ENCODE data around the gene AKAP12.

AKAP12 gene

DNA sequence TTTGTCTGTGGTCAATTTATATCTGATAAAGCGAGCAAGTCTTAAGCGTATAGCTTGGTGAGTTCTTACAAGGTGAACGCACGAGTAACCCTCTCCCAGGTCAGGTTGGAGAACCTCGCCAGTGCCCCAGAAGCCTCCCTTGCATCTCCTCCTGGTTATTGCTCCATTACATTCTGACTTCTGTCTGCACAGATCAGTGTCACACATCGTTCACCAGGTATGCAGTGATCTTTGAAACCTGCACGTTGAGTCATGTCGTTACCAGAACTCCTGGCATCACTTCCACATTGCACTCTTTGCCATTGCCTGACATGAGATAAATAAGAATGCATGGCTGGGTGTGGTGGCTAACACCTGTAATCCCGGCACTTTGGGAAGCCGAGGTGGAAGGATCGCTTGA, 44.2 kb downstream of the AKAP12 start:
- Histone ChIP-seq H3K4me3 (ENCODE audit: low read length, poor library complexity, severe bottlenecking) (no peak overlapping the region), H3K27me3 (ENCODE audit: insufficient read depth, low read length, poor library complexity, severe bottlenecking) (no peaks in the 10 kb centered on the region), H3K9me3 (ENCODE audit: insufficient read depth, low read depth, low read length) (no peaks in the 10 kb centered on the region), H3K9ac (ENCODE audit: low read depth, low read length, poor library complexity, severe bottlenecking) (no peak overlapping the region), H3K79me2 (ENCODE audit: insufficient read depth, low read length) (0 out of 2 replicates have a peak, but pooled peaks cover 4% of the 10 kb centered on the region), H3K9me2 (replicated peaks; ENCODE audit: low read depth, low read length) (no peaks in the 10 kb centered on the region), H3F3A (ENCODE audit: low read depth) (no peaks in the 10 kb centered on the region), H4K20me1 (ENCODE audit: insufficient read depth, low read length, poor library complexity, severe bottlenecking) (no peaks in the 10 kb centered on the region), H3K4me2 (ENCODE audit: low read depth, low read length, poor library complexity, severe bottlenecking) (no peak overlapping the region), H2AFZ (ENCODE audit: low read length) (no peak overlapping the region), H3K36me3 (ENCODE audit: insufficient read depth, low read length) (no peaks in the 10 kb centered on the region), H3K4me1 (ENCODE audit: insufficient read depth, low read length, poor library complexity, severe bottlenecking) (peaks cover 9% of the 10 kb centered on the region)
- TF ChIP-seq, protein P1, sequence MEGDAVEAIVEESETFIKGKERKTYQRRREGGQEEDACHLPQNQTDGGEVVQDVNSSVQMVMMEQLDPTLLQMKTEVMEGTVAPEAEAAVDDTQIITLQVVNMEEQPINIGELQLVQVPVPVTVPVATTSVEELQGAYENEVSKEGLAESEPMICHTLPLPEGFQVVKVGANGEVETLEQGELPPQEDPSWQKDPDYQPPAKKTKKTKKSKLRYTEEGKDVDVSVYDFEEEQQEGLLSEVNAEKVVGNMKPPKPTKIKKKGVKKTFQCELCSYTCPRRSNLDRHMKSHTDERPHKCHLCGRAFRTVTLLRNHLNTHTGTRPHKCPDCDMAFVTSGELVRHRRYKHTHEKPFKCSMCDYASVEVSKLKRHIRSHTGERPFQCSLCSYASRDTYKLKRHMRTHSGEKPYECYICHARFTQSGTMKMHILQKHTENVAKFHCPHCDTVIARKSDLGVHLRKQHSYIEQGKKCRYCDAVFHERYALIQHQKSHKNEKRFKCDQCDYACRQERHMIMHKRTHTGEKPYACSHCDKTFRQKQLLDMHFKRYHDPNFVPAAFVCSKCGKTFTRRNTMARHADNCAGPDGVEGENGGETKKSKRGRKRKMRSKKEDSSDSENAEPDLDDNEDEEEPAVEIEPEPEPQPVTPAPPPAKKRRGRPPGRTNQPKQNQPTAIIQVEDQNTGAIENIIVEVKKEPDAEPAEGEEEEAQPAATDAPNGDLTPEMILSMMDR (conservative IDR thresholded peaks at IDR 0.05; ENCODE audit: low read length), result no peak
- TF ChIP-seq EZH2phosphoT487 (IDR thresholded peaks at IDR 0.05; ENCODE audit: borderline replicate concordance), result no peak

DNA sequence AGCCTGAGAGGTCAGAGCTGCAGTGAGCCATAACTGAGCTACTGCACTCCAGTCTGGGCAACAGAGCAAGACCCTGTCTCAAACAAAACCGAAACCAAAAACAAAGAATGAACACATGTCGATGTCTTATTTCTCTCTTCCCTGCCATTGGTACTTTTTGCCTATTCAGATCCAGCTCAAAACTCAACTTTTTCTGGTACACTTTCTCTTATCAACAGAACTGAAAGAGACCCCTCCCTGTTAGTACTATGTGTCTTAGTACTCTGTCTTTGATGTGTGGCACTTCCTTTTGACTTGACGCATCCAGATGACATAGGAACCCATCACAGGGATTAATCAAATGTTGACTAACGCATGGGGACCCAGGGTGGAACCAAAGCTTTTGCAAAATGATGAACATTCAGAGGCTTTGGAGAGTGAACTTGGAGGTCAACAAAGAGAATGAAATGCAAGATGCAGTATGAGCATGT, 44.8 kb downstream of the AKAP12 start:
- 0 out of 2 replicates have a peak, but pooled peaks cover 4% of the 10 kb centered on the region for H3K79me2 ChIP-seq (ENCODE audit: insufficient read depth, low read length)
- H3K4me2 ChIP-seq (ENCODE audit: low read depth, low read length, poor library complexity, severe bottlenecking), result no peak overlapping the region

DNA sequence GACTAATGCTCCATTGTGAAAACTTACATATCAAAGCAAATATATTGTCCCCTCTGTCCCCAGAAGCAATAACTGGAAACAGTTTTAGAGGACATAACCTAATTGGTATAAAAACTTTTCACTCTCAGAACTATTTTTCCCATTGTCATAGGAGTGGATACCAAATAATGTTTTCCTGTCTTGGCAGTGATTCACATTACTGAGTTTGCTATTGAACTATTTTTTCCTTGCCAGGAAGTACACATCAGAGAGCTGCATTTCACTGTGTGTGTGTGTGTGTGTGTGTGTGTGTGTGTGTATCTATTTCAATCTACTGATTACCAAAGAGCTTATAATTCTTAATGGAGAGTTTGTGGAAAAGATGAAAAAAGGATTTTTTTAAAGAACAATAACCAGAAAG, 45.4 kb downstream of the AKAP12 start:
- no peaks in the 10 kb centered on the region for H3F3A ChIP-seq (ENCODE audit: low read depth)
- no peak overlapping the region for H3K9ac ChIP-seq (ENCODE audit: low read depth, low read length, poor library complexity, severe bottlenecking)
- 0 out of 2 replicates have a peak, but pooled peaks cover 4% of the 10 kb centered on the region for H3K79me2 ChIP-seq (ENCODE audit: insufficient read depth, low read length)
- TF ChIP-seq, protein P1 (conservative IDR thresholded peaks at IDR 0.05; ENCODE audit: low read length), result no peak
- TF ChIP-seq EZH2phosphoT487 (IDR thresholded peaks at IDR 0.05; ENCODE audit: borderline replicate concordance), result no peak
- H2AFZ ChIP-seq (ENCODE audit: low read length), result no peak overlapping the region
- H3K9me2 ChIP-seq (replicated peaks; ENCODE audit: low read depth, low read length), result no peaks in the 10 kb centered on the region
- H4K20me1 ChIP-seq (ENCODE audit: insufficient read depth, low read length, poor library complexity, severe bottlenecking), result peaks cover 3% of the 10 kb centered on the region
- no peaks in the 10 kb centered on the region for H3K27me3 ChIP-seq (ENCODE audit: insufficient read depth, low read length, poor library complexity, severe bottlenecking)
- peaks cover 20% of the 10 kb centered on the region for H3K4me1 ChIP-seq (ENCODE audit: insufficient read depth, low read length, poor library complexity, severe bottlenecking)
- no peak overlapping the region for H3K4me2 ChIP-seq (ENCODE audit: low read depth, low read length, poor library complexity, severe bottlenecking)
- no peaks in the 10 kb centered on the region for H3K36me3 ChIP-seq (ENCODE audit: insufficient read depth, low read length)
- no peak overlapping the region for H3K4me3 ChIP-seq (ENCODE audit: low read length, poor library complexity, severe bottlenecking)
- no peaks in the 10 kb centered on the region for H3K9me3 ChIP-seq (ENCODE audit: insufficient read depth, low read depth, low read length)

More for the DNA sequence above, 44.8 kb downstream of the AKAP12 start:
- H3K4me1 ChIP-seq (ENCODE audit: insufficient read depth, low read length, poor library complexity, severe bottlenecking), result peaks cover 15% of the 10 kb centered on the region
- H3F3A ChIP-seq (ENCODE audit: low read depth), result no peaks in the 10 kb centered on the region
- H3K9me2 ChIP-seq (replicated peaks; ENCODE audit: low read depth, low read length), result no peaks in the 10 kb centered on the region
- no peak for TF ChIP-seq EZH2phosphoT487 (IDR thresholded peaks at IDR 0.05; ENCODE audit: borderline replicate concordance)
- TF ChIP-seq, protein P1 (conservative IDR thresholded peaks at IDR 0.05; ENCODE audit: low read length), result no peak
- peaks cover under 1% of the 10 kb centered on the region for H4K20me1 ChIP-seq (ENCODE audit: insufficient read depth, low read length, poor library complexity, severe bottlenecking)
- H2AFZ ChIP-seq (ENCODE audit: low read length), result no peak overlapping the region
- H3K4me3 ChIP-seq (ENCODE audit: low read length, poor library complexity, severe bottlenecking), result no peak overlapping the region
- H3K36me3 ChIP-seq (ENCODE audit: insufficient read depth, low read length), result no peaks in the 10 kb centered on the region
- H3K9ac ChIP-seq (ENCODE audit: low read depth, low read length, poor library complexity, severe bottlenecking), result no peak overlapping the region
- H3K27me3 ChIP-seq (ENCODE audit: insufficient read depth, low read length, poor library complexity, severe bottlenecking), result no peaks in the 10 kb centered on the region
- no peaks in the 10 kb centered on the region for H3K9me3 ChIP-seq (ENCODE audit: insufficient read depth, low read depth, low read length)

Measured in Loucy (cell line).